ENCODE data around the gene STK32C.

DNA sequence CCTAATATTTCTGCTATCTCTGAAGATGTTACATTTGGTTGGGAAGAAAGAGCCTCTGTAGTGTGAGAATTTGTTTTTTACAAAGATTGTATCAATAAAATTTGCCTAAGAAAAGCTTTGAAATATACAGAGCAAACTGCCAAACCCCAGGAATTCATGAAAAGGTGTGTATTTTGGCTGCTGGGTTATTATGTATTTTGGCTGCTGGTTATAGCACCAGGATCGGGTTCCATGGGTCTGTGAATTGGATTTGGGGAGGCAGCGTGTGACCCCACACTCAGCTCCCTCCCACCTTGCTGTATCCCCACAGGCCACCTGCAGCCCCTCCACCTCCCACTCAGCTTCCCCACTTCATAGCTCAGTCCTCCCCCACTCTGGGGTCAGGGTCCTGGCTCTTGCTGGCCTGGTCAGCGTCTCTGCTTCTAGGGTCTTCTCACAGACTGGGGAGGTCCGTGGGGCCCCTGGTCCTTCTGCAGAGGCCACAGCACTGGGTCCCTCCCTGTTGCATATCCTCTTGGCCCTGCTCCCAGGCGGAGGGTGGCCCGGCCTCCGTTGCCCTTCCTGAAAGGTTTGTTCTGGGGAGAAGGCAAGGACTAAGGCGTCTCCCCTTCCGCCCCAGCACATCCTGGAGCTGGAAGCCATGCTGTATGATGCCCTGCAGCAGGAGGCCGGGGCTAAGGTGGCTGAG, 145.0 kb downstream of the STK32C start:
- TF ChIP-seq, protein P1, sequence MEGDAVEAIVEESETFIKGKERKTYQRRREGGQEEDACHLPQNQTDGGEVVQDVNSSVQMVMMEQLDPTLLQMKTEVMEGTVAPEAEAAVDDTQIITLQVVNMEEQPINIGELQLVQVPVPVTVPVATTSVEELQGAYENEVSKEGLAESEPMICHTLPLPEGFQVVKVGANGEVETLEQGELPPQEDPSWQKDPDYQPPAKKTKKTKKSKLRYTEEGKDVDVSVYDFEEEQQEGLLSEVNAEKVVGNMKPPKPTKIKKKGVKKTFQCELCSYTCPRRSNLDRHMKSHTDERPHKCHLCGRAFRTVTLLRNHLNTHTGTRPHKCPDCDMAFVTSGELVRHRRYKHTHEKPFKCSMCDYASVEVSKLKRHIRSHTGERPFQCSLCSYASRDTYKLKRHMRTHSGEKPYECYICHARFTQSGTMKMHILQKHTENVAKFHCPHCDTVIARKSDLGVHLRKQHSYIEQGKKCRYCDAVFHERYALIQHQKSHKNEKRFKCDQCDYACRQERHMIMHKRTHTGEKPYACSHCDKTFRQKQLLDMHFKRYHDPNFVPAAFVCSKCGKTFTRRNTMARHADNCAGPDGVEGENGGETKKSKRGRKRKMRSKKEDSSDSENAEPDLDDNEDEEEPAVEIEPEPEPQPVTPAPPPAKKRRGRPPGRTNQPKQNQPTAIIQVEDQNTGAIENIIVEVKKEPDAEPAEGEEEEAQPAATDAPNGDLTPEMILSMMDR (IDR thresholded peaks at IDR 0.05), result no peak
- TF ChIP-seq POLR2A (IDR thresholded peaks at IDR 0.05), result no peak
